Thyroid gland (tissue), 4 donors: ENCODE results near the gene CORO1C. TPM values are rescaled to one million over a fixed set of nuclear protein-coding genes. Genes with fewer than 3 reads are reported as not detected.
A peak's percentile ranks its signal among the peaks of the same experiment; 100 is the strongest.
"Not testable (repeated sequence)": the region's sequence is repeated elsewhere in the genome, so short reads cannot be mapped to it uniquely, and the experiment has no call there.

Source experiments
- DNase-seq, 2 donors: peaks; one replicate each; pipeline ENCODE4 v3.0.0-alpha.2; 2019
- H3K27ac ChIP-seq, 3 donors: fragments of 200-600 bp; sonication (generic); 1 replicate in 2 of 3; 2 replicates in 1 of 3; pipeline ENCODE4 v1.5.1; 2016 to 2019; ENCODE audit warnings: mild to moderate bottlenecking in 1 of 3, moderate library complexity in 1 of 3
- H3K27me3 ChIP-seq: fragments of 200-600 bp; sonication (generic); one replicate; pipeline ENCODE4 v1.5.1; 2019
- H3K36me3 ChIP-seq, 2 donors: fragments of 200-600 bp; sonication (generic); one replicate each; pipeline ENCODE4 v1.5.1; 2016 to 2019
- H3K4me1 ChIP-seq, 2 donors: fragments of 200-600 bp; sonication (generic); one replicate each; pipeline ENCODE4 v1.5.1; 2017 to 2019
- H3K4me3 ChIP-seq, 3 donors: fragments of 200-600 bp; sonication (generic); replicated peaks in 1 of 3; 1 replicate in 2 of 3; 2 replicates in 1 of 3; pipeline ENCODE4 v1.5.1; 2016; ENCODE audit warnings: mild to moderate bottlenecking in 1 of 3
- H3K9me3 ChIP-seq: fragments of 200-600 bp; sonication (generic); one replicate; pipeline ENCODE4 v1.5.1; 2017
- CTCF ChIP-seq, 6 experiments: fragments of 200-600 bp in 3 of 6; fragments of 450-650 bp in 3 of 6; sonication (generic) in 3 of 6; IDR thresholded peaks; one replicate each; pipeline ENCODE4 v1.5.1; 2016 to 2019; ENCODE audit warnings: antibody characterized with exemption in 6 of 6, mild to moderate bottlenecking in 2 of 6, inconsistent platforms in 1 of 6, moderate library complexity in 1 of 6
- POLR2A ChIP-seq, 2 donors: fragments of 450-650 bp; IDR thresholded peaks; one replicate each; pipeline ENCODE4 v1.6.1; 2017; ENCODE audit warnings: antibody characterized with exemption in 2 of 2, mild to moderate bottlenecking in 2 of 2, moderate library complexity in 1 of 2
- WGBS, 2 donors: methylation state at CpG; one replicate each; pipeline ENCODE4 v1.1.5; 2017; 5-methylcytosine and 5-hydroxymethylcytosine counted together
- intact Hi-C: fragments of 100-400 bp; cut with DNase I; formaldehyde crosslinking; loops from one replicate; pipeline ENCODE4 v1.15.1; 2023
- total RNA-seq, 4 donors: library from RNA; depleted of rRNA; stranded (reverse); fragments of >200 nt; gene quantifications; one replicate each; pipeline ENCODE4 v1.2.3, GENCODE V29; 2016

Gene CORO1C
- total RNA-seq, 4 donors from 2014 or later: 22.0 to 63.6 (median 30.1) TPM

- DNase-seq: no peak
- 54 to 71% methylated on average over 9 of the region's 9 CpGs for WGBS, 2 donors
- Histone ChIP-seq H3K4me1 (peaks cover 0 to 5% of the 10 kb centered on the region in 2 donors), H3K9me3 (no peaks in the 10 kb centered on the region), H3K4me3 (no peak overlapping the region), H3K27ac (peak overlapping the region in 1 of 3 donors; percentile 8), H3K27me3 (no peaks in the 10 kb centered on the region), H3K36me3 (no peaks in the 10 kb centered on the region)
- intact Hi-C loops: loop anchor here (5.0 to 10.0 kb wide), 2 partner anchors 68 to 70 kb away; no protein-coding TSS in a partner anchor
- TF ChIP-seq POLR2A (IDR thresholded peaks at IDR 0.05) (no peak), CTCF (IDR thresholded peaks at IDR 0.05) (no peak)
Measured at GRCh38 chr12:108734200-108734906, 3.0 kb upstream of the CORO1C start.

GRCh38 chr12:108733230-108733531, 1.9 kb upstream of the CORO1C start:
- not testable (repeated sequence) for H3K36me3 ChIP-seq, DNase-seq, H3K27ac ChIP-seq, H3K4me1 ChIP-seq, H3K4me3 ChIP-seq, H3K27me3 ChIP-seq, H3K9me3 ChIP-seq
- intact Hi-C loops: loop anchor here (5.0 to 10.0 kb wide), 2 partner anchors 68 to 69 kb away; no protein-coding TSS in a partner anchor
- 95 to 97% methylated on average over 6 of the region's 6 CpGs for WGBS, 2 donors

- no peaks in the 10 kb centered on the region for H3K9me3 ChIP-seq
- H3K4me3 ChIP-seq: peak overlapping the region in 1 of 3 donors; percentile 67
- TF ChIP-seq CTCF (IDR thresholded peaks at IDR 0.05) (no peak), POLR2A (IDR thresholded peaks at IDR 0.05) (no peak)
Measured at GRCh38 chr12:108732489-108733229, 1.3 kb upstream of the CORO1C start.

GRCh38 chr12:108731866-108732461, 646 bp upstream of the CORO1C start:
- DNase-seq: peak; percentile 99
- Histone ChIP-seq H3K27ac (peak overlapping the region; percentile 85 to 93 (median 88)), H3K27me3 (no peaks in the 10 kb centered on the region), H3K36me3 (no peaks in the 10 kb centered on the region), H3K4me1 (peaks cover 0 to 5% of the 10 kb centered on the region in 2 donors), H3K9me3 (no peaks in the 10 kb centered on the region), H3K4me3 (peak overlapping the region; percentile 54 to 67 (median 61))
- 5% methylated on average over 34 of the region's 34 CpGs for WGBS, 2 donors
- TF ChIP-seq POLR2A (IDR thresholded peaks at IDR 0.05) (peak in 1 of 2 donors; percentile 65), CTCF (IDR thresholded peaks at IDR 0.05) (peak in 2 of 6 experiments; percentile 4 to 8)
- intact Hi-C loops: loop anchor here (5.0 to 10.0 kb wide), 2 partner anchors 67 to 70 kb away; no protein-coding TSS in a partner anchor

More at GRCh38 chr12:108732489-108733229, 1.3 kb upstream of the CORO1C start:
- 70 to 75% methylated on average over 13 of the region's 13 CpGs for WGBS, 2 donors
- Histone ChIP-seq H3K4me1 (peaks cover 0 to 5% of the 10 kb centered on the region in 2 donors), H3K36me3 (no peaks in the 10 kb centered on the region), H3K27ac (peak overlapping the region; percentile 81 to 93 (median 88)), H3K27me3 (no peaks in the 10 kb centered on the region)
- no peak for DNase-seq
- intact Hi-C loops: loop anchor here (5.0 to 10.0 kb wide), 2 partner anchors 68 to 70 kb away; no protein-coding TSS in a partner anchor

GRCh38 chr12:108730365-108731104, 783 bp downstream of the CORO1C start:
- 1% methylated on average over 18 to 27 of the region's 45 CpGs for WGBS, 2 donors
- peak overlapping the region; percentile 86 to 93 (median 88) for H3K27ac ChIP-seq
- H3K9me3 ChIP-seq: no peaks in the 10 kb centered on the region
- peaks cover 0 to 5% of the 10 kb centered on the region in 2 donors for H3K4me1 ChIP-seq
- no peaks in the 10 kb centered on the region for H3K27me3 ChIP-seq
- H3K4me3 ChIP-seq: peak overlapping the region; percentile 61 to 75 (median 67)
- intact Hi-C loops: loop anchor here (5.0 to 10.0 kb wide), 2 partner anchors 66 to 72 kb away; no protein-coding TSS in a partner anchor
- no peaks in the 10 kb centered on the region for H3K36me3 ChIP-seq
- DNase-seq: peak; percentile 47 to 51
- TF ChIP-seq POLR2A (IDR thresholded peaks at IDR 0.05): peak in 1 of 2 donors; percentile 48
- TF ChIP-seq CTCF (IDR thresholded peaks at IDR 0.05): no peak
